ENCODE data around the gene MYOM3.

DNA sequence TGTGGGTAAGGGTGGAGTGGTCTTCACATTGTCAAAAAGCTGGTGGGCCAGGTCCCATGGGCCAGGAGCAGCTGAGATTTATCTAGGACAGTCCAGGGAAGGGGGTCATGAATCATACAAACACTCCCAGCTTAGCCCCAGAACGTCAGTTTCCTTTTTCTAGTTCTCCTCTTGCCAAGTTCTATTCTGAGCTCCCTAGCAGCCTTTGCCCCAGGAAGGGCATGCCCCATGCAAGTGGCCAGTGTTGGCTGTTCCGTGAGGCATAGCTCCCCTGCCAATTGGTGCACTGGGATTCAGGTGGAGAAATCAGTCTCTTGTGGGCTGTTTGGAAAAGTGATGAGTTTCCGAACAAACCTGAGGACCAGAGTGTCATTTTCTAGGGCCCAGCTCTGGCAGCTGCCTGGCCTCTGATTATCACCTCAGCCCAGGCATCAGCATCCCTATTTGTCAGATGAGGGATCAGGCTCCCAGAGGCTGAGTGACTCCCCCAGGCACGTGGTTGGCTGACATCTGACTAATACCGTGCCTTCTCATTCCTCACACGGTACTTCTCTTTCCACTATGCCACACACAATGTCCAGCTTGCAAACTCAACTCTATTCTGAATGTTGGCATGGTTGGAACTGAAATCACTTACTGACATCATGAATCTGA is 14.2 kb upstream of the MYOM3 start:
- TF ChIP-seq, protein P1, sequence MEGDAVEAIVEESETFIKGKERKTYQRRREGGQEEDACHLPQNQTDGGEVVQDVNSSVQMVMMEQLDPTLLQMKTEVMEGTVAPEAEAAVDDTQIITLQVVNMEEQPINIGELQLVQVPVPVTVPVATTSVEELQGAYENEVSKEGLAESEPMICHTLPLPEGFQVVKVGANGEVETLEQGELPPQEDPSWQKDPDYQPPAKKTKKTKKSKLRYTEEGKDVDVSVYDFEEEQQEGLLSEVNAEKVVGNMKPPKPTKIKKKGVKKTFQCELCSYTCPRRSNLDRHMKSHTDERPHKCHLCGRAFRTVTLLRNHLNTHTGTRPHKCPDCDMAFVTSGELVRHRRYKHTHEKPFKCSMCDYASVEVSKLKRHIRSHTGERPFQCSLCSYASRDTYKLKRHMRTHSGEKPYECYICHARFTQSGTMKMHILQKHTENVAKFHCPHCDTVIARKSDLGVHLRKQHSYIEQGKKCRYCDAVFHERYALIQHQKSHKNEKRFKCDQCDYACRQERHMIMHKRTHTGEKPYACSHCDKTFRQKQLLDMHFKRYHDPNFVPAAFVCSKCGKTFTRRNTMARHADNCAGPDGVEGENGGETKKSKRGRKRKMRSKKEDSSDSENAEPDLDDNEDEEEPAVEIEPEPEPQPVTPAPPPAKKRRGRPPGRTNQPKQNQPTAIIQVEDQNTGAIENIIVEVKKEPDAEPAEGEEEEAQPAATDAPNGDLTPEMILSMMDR (optimal IDR thresholded peaks at IDR 0.05 in 1 of 3, IDR thresholded peaks at IDR 0.05 in 1 of 3, conservative IDR thresholded peaks at IDR 0.05 in 1 of 3; ENCODE audit: extremely low read depth in 1 of 3, insufficient read depth in 2 of 3, low read length in 3 of 3), result no peak
- TF ChIP-seq EZH2 (IDR thresholded peaks at IDR 0.05; ENCODE audit: low read length), result no peak
